T-cell (primary cell): ENCODE data around the gene ADGRB2. TPM values are rescaled to one million over a fixed set of nuclear protein-coding genes. Genes with fewer than 3 reads are reported as not detected.

Experiments used
- ATAC-seq, 4 experiments: fragments of 200-7000 bp in 3 of 4; fragments of 150-1000 bp in 1 of 4; cut with Tn5 transposase; replicated peaks in 1 of 4; 1 replicate in 3 of 4; 2 replicates in 1 of 4; pipeline ENCODE4 v1.10.0; 2021; ENCODE audit warnings: moderate library complexity in 3 of 4, mild to moderate bottlenecking in 2 of 4, moderate number of reproducible peaks in 1 of 4
- CTCF ChIA-PET, 2 donors: fragments of 300-600 bp; sonication (Branson Sonifier 250); formaldehyde crosslinking; loops; one replicate each; lab custom pipeline; 2022; ENCODE audit warnings: antibody characterized with exemption in 2 of 2; lab: Charles Lee
- POLR2A ChIA-PET, 2 donors: fragments of 300-600 bp; sonication (Branson Sonifier 250); formaldehyde crosslinking; loops; one replicate each; lab custom pipeline; 2022; ENCODE audit warnings: antibody characterized with exemption in 2 of 2; lab: Charles Lee
- DNase-seq, 35 experiments: peaks; one replicate each; pipeline versions ENCODE4 v3.0.0 to v3.0.0-alpha.2; 2013 to 2023
- H3K27ac ChIP-seq: one replicate; pipeline ENCODE4 v1.5.1; 2013; ENCODE audit warnings: low read length
- H3K27me3 ChIP-seq, 2 experiments: replicated peaks in 1 of 2; 1 replicate in 1 of 2; 2 replicates in 1 of 2; pipeline versions ENCODE4 v1.6.1 to v1.7.0; 2013; ENCODE audit warnings: low read length in 1 of 2, mixed read lengths in 1 of 2; ENCODE audit not compliant: control insufficient read depth in 2 of 2, insufficient read depth in 2 of 2; ENCODE audit errors: extremely low read depth in 1 of 2
- H3K36me3 ChIP-seq, 2 donors: 1 replicate in 1 of 2; 2 replicates in 1 of 2; pipeline versions ENCODE4 v1.6.1 to v1.7.0; 2013; ENCODE audit warnings: low read length in 1 of 2; ENCODE audit not compliant: control insufficient read depth in 2 of 2, insufficient read depth in 1 of 2; ENCODE audit errors: extremely low read depth in 1 of 2
- H3K4me1 ChIP-seq, 2 experiments: 1 replicate in 1 of 2; 2 replicates in 1 of 2; pipeline versions ENCODE4 v1.6.1 to v1.7.0; 2013; ENCODE audit warnings: low read length in 2 of 2, mixed read lengths in 1 of 2; ENCODE audit not compliant: insufficient read depth in 2 of 2, control insufficient read depth in 1 of 2; ENCODE audit errors: extremely low read depth in 1 of 2
- H3K4me3 ChIP-seq, 2 donors: 1 replicate in 1 of 2; 2 replicates in 1 of 2; pipeline versions ENCODE4 v1.5.1 to v1.7.0; 2013; ENCODE audit warnings: mild to moderate bottlenecking in 2 of 2, low read length in 1 of 2, moderate library complexity in 1 of 2; ENCODE audit not compliant: control insufficient read depth in 1 of 2; ENCODE audit errors: extremely low read depth in 1 of 2
- H3K9me3 ChIP-seq: 2 replicates; pipeline ENCODE4 v1.7.0; 2013
- H3K27ac Mint-ChIP-seq, 2 donors: one replicate each; pipeline ENCODE4 v1.8.0; 2020 to 2021; ENCODE audit warnings: mild to moderate bottlenecking in 2 of 2, mixed read lengths in 2 of 2
- H3K27me3 Mint-ChIP-seq, 2 donors: one replicate each; pipeline ENCODE4 v1.8.0; 2021 to 2022; ENCODE audit warnings: mixed read lengths in 2 of 2
- H3K36me3 Mint-ChIP-seq: one replicate; pipeline ENCODE4 v1.8.0; 2021; ENCODE audit warnings: mixed read lengths
- H3K4me1 Mint-ChIP-seq, 3 donors: one replicate each; pipeline ENCODE4 v1.8.0; 2020 to 2022; ENCODE audit warnings: mixed read lengths in 3 of 3, mild to moderate bottlenecking in 1 of 3
- H3K4me3 Mint-ChIP-seq, 3 donors: one replicate each; pipeline ENCODE4 v1.8.0; 2020 to 2022; ENCODE audit warnings: mild to moderate bottlenecking in 3 of 3, mixed read lengths in 3 of 3, moderate library complexity in 3 of 3
- H3K9me3 Mint-ChIP-seq, 3 donors: one replicate each; pipeline ENCODE4 v1.8.0; 2020 to 2022; ENCODE audit warnings: mixed read lengths in 3 of 3
- WGBS: methylation state at CpG from one replicate; pipeline ENCODE4 v1.1.5; 2013; ENCODE audit warnings: missing lambda C conversion rate; ENCODE audit not compliant: insufficient coverage; 5-methylcytosine and 5-hydroxymethylcytosine counted together
- total RNA-seq, 35 experiments: library from RNA in 6 of 35; stranded (reverse) in 6 of 35; fragments of 120-200 nt in 1 of 35; gene quantifications; one replicate each; pipeline versions ENCODE4 v1.2.1 to v1.2.4 and lab custom pipeline; 2013 to 2026

ADGRB2 gene
- total RNA-seq, 5 donors from 2014 or later (not counting 1 experiment from before 2014, with no cell fraction given) = 0.65 to 3.4 (median 0.98) TPM

GRCh38 chr1:31799895-31800673 lies 35.9 kb upstream of the ADGRB2 start:
- H3K27ac ChIP-seq = no peak overlapping the region
- DNase-seq (no peak), ATAC-seq (no peak)
- H3K27me3 Mint-ChIP-seq = peaks cover 4 to 14% of the 10 kb centered on the region in 2 donors
- no peak overlapping the region for H3K27ac Mint-ChIP-seq
- no peak overlapping the region for H3K4me3 Mint-ChIP-seq
- no peaks in the 10 kb centered on the region for H3K36me3 ChIP-seq
- H3K4me1 ChIP-seq = no peaks in the 10 kb centered on the region
- H3K4me1 Mint-ChIP-seq = peaks cover 5 to 13% (median 11%) of the 10 kb centered on the region in 3 donors
- 79% methylated on average over 6 of the region's 16 CpGs for WGBS
- peaks cover 0 to 43% of the 10 kb centered on the region in 2 experiments for H3K27me3 ChIP-seq
- no peaks in the 10 kb centered on the region for H3K9me3 Mint-ChIP-seq
- no peaks in the 10 kb centered on the region for H3K9me3 ChIP-seq
- no peaks in the 10 kb centered on the region for H3K36me3 Mint-ChIP-seq
- POLR2A ChIA-PET = interaction anchor here in 1 of 2 donors (0.7 kb wide), 3 partner anchors 12 to 527 kb away, joined by 3 to 10 read pairs (median 4); no protein-coding TSS in a partner anchor
- H3K4me3 ChIP-seq = no peak overlapping the region
- CTCF ChIA-PET = interaction anchor here in 1 of 2 donors (0.6 to 1.1 kb wide), 2 partner anchors 66 to 600 kb away, joined by 3 to 4 read pairs; no protein-coding TSS in a partner anchor

- ATAC-seq = no peak
- no peaks in the 10 kb centered on the region for H3K36me3 Mint-ChIP-seq
- POLR2A ChIA-PET = interaction anchor here in 1 of 2 donors (0.7 kb wide), 3 partner anchors 11 to 526 kb away, joined by 3 to 10 read pairs (median 4); no protein-coding TSS in a partner anchor
- Histone ChIP-seq H3K4me3 (no peak overlapping the region), H3K27me3 (peaks cover 0 to 43% of the 10 kb centered on the region in 2 experiments), H3K9me3 (no peaks in the 10 kb centered on the region), H3K27ac (no peak overlapping the region), H3K36me3 (no peaks in the 10 kb centered on the region), H3K4me1 (no peaks in the 10 kb centered on the region)
- H3K27ac Mint-ChIP-seq = no peak overlapping the region
- peaks cover 5 to 13% (median 11%) of the 10 kb centered on the region in 3 donors for H3K4me1 Mint-ChIP-seq
- CTCF ChIA-PET = interaction anchor here in 1 of 2 donors (0.6 to 1.1 kb wide), 2 partner anchors 65 to 600 kb away, joined by 3 to 4 read pairs; no protein-coding TSS in a partner anchor
- peaks cover 4 to 14% of the 10 kb centered on the region in 2 donors for H3K27me3 Mint-ChIP-seq
- 88% methylated on average over 4 of the region's 9 CpGs for WGBS
- no peaks in the 10 kb centered on the region for H3K9me3 Mint-ChIP-seq
- DNase-seq = no peak
- H3K4me3 Mint-ChIP-seq = no peak overlapping the region
Measured at GRCh38 chr1:31799196-31799894, 35.2 kb upstream of the ADGRB2 start.

GRCh38 chr1:31798433-31799195 lies 34.5 kb upstream of the ADGRB2 start:
- no peaks in the 10 kb centered on the region for H3K9me3 Mint-ChIP-seq
- DNase-seq = no peak
- no peak overlapping the region for H3K27ac Mint-ChIP-seq

GRCh38 chr1:31798086-31798432 lies 33.9 kb upstream of the ADGRB2 start:
- Mint-ChIP-seq H3K4me1 (peaks cover 5 to 11% (median 9%) of the 10 kb centered on the region in 3 donors), H3K36me3 (no peaks in the 10 kb centered on the region), H3K27me3 (peaks cover 4 to 16% of the 10 kb centered on the region in 2 donors), H3K9me3 (no peaks in the 10 kb centered on the region), H3K4me3 (no peak overlapping the region), H3K27ac (no peak overlapping the region)
- WGBS = 90% methylated on average over 2 of the region's 8 CpGs
- H3K27me3 ChIP-seq = peaks cover 0 to 43% of the 10 kb centered on the region in 2 experiments
- no peak overlapping the region for H3K27ac ChIP-seq
- ChIA-PET POLR2A (no interaction called here), CTCF (interaction anchor here in 1 of 2 donors (0.6 kb wide), 1 partner anchor 169 kb away, joined by 7 read pairs; no protein-coding TSS in a partner anchor)
- ATAC-seq (no peak), DNase-seq (no peak)
- no peaks in the 10 kb centered on the region for H3K36me3 ChIP-seq
- H3K4me3 ChIP-seq = no peak overlapping the region
- no peaks in the 10 kb centered on the region for H3K4me1 ChIP-seq
- no peaks in the 10 kb centered on the region for H3K9me3 ChIP-seq

More at GRCh38 chr1:31798433-31799195, 34.5 kb upstream of the ADGRB2 start:
- Mint-ChIP-seq H3K4me1 (peaks cover 5 to 11% (median 11%) of the 10 kb centered on the region in 3 donors), H3K27me3 (peaks cover 4 to 14% of the 10 kb centered on the region in 2 donors), H3K36me3 (no peaks in the 10 kb centered on the region), H3K4me3 (no peak overlapping the region)
- ChIA-PET CTCF (interaction anchor here in 1 of 2 donors (0.6 kb wide), 1 partner anchor 168 kb away, joined by 7 read pairs; no protein-coding TSS in a partner anchor), POLR2A (no interaction called here)
- no peaks in the 10 kb centered on the region for H3K4me1 ChIP-seq
- no peaks in the 10 kb centered on the region for H3K9me3 ChIP-seq
- 73% methylated on average over 13 of the region's 17 CpGs for WGBS
- H3K4me3 ChIP-seq = no peak overlapping the region
- H3K27ac ChIP-seq = no peak overlapping the region
- peaks cover 0 to 43% of the 10 kb centered on the region in 2 experiments for H3K27me3 ChIP-seq
- no peak for ATAC-seq
- no peaks in the 10 kb centered on the region for H3K36me3 ChIP-seq

GRCh38 chr1:31797216-31797615 lies 33.1 kb upstream of the ADGRB2 start:
- WGBS = 83% methylated on average over 5 of the region's 5 CpGs
- H3K4me3 ChIP-seq = no peak overlapping the region
- H3K27me3 ChIP-seq = peaks cover 0 to 43% of the 10 kb centered on the region in 2 experiments
- H3K27ac ChIP-seq = no peak overlapping the region
- no peak for ATAC-seq
- Mint-ChIP-seq H3K4me3 (no peak overlapping the region), H3K4me1 (peaks cover 0 to 2% (median 1%) of the 10 kb centered on the region in 3 donors), H3K27ac (no peak overlapping the region), H3K27me3 (peaks cover 4 to 18% of the 10 kb centered on the region in 2 donors), H3K36me3 (no peaks in the 10 kb centered on the region), H3K9me3 (no peaks in the 10 kb centered on the region)
- H3K36me3 ChIP-seq = no peaks in the 10 kb centered on the region
- no peaks in the 10 kb centered on the region for H3K4me1 ChIP-seq
- ChIA-PET CTCF (interaction anchor here in 1 of 2 donors (0.6 kb wide), 1 partner anchor 846 kb away, joined by 4 read pairs; no protein-coding TSS in a partner anchor), POLR2A (no interaction called here)
- H3K9me3 ChIP-seq = no peaks in the 10 kb centered on the region
- no peak for DNase-seq
